Tibial nerve (tissue), 4 donors: ENCODE results near the gene WNT2B.

ENCODE experiments used
- CTCF ChIP-seq, 5 experiments: fragments of 200-600 bp in 3 of 5; fragments of 450-650 bp in 2 of 5; sonication (generic) in 3 of 5; IDR thresholded peaks; one replicate each; pipeline ENCODE4 v1.5.1; 2016 to 2019; ENCODE audit warnings: antibody characterized with exemption in 5 of 5, mild to moderate bottlenecking in 3 of 5, moderate library complexity in 2 of 5
- EP300 ChIP-seq, 2 donors: sonication (generic); formaldehyde crosslinking; IDR thresholded peaks; one replicate each; pipeline ENCODE4 v1.6.1; 2017; ENCODE audit warnings: antibody characterized with exemption in 2 of 2, mild to moderate bottlenecking in 1 of 2
- POLR2A ChIP-seq, 2 donors: fragments of 450-650 bp; IDR thresholded peaks; one replicate each; pipeline ENCODE4 v1.6.1; 2017; ENCODE audit warnings: antibody characterized with exemption in 2 of 2, mild to moderate bottlenecking in 2 of 2, moderate library complexity in 2 of 2

DNA sequence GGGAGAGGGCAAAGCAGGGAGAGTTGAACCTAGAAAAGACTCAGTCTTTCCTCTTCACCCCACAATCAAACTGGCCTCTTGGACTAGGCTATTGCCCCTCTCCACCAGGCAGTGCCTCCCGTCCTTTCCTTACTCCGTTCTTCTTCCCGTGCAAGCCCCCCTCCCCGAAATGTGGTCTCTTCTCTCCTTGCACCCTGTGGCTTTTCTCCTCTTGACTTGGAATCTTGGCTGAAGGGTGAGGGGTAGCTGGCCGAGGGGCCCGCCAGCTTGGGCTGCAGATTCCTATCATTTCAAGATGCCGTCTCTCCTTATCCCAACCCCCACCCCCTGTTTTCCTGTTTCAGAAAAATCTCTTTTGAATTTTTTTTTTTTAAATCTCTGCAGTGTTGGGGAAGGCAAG lies 1.6 kb downstream of the WNT2B start:
- TF ChIP-seq CTCF (IDR thresholded peaks at IDR 0.05): no peak
- TF ChIP-seq EP300 (IDR thresholded peaks at IDR 0.05): no peak
- TF ChIP-seq POLR2A (IDR thresholded peaks at IDR 0.05): no peak
